GM12864 (cell line): ENCODE measurements around the gene SEMA6D.

Experiments used
- DNase-seq: peaks from one replicate; pipeline ENCODE4 v3.0.0-alpha.2; 2011; ENCODE audit warnings: low read depth
- H3K4me3 ChIP-seq: 2 replicates; pipeline ENCODE4 v1.5.1; 2011; ENCODE audit warnings: mild to moderate bottlenecking, low read depth, low read length, control low read depth
- CTCF ChIP-seq: IDR thresholded peaks from 2 replicates; pipeline ENCODE4 v1.5.1; 2011; ENCODE audit warnings: low read depth, mild to moderate bottlenecking, moderate library complexity, low read length, control low read depth, inconsistent platforms; ENCODE audit errors: missing control alignments

SEMA6D gene

GRCh38 chr15:47813748-47814384, 96.6 kb downstream of the SEMA6D start:
- peak; percentile 77 for DNase-seq
- H3K4me3 ChIP-seq, result no peak overlapping the region
- no peak for TF ChIP-seq CTCF

- no peak overlapping the region for H3K4me3 ChIP-seq
- DNase-seq, result no peak
- no peak for TF ChIP-seq CTCF
Measured at GRCh38 chr15:47814620-47815019, 97.3 kb downstream of the SEMA6D start.

GRCh38 chr15:47817969-47818548, 100.8 kb downstream of the SEMA6D start:
- H3K4me3 ChIP-seq, result no peak overlapping the region
- no peak for TF ChIP-seq CTCF
- DNase-seq, result no peak

GRCh38 chr15:47819158-47819557, 101.9 kb downstream of the SEMA6D start:
- TF ChIP-seq CTCF, result no peak
- H3K4me3 ChIP-seq, result no peak overlapping the region
- DNase-seq, result no peak

- H3K4me3 ChIP-seq, result no peak overlapping the region
- no peak for TF ChIP-seq CTCF
- no peak for DNase-seq
Measured at GRCh38 chr15:47820057-47820746, 102.9 kb downstream of the SEMA6D start.

- H3K4me3 ChIP-seq, result no peak overlapping the region
- no peak for TF ChIP-seq CTCF
- no peak for DNase-seq
Measured at GRCh38 chr15:47820747-47821319, 103.5 kb downstream of the SEMA6D start.
